ENCODE results near the gene PIGM.

Gene PIGM

DNA sequence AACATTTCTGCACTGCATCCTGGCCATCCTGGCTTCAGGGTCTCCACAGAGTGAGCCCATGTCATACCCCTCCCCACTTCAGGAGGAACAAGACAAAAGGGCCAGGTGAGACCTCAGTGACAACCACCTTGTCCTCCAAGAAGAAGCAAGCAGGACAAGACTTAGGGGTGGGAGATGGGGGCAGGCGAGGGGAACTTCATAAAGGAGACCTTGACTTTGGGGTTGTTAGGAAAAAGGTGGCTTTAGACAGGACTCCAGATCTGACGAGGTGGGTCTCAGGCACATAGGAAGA is 53.7 kb downstream of the PIGM start:
- TF ChIP-seq, protein P1, sequence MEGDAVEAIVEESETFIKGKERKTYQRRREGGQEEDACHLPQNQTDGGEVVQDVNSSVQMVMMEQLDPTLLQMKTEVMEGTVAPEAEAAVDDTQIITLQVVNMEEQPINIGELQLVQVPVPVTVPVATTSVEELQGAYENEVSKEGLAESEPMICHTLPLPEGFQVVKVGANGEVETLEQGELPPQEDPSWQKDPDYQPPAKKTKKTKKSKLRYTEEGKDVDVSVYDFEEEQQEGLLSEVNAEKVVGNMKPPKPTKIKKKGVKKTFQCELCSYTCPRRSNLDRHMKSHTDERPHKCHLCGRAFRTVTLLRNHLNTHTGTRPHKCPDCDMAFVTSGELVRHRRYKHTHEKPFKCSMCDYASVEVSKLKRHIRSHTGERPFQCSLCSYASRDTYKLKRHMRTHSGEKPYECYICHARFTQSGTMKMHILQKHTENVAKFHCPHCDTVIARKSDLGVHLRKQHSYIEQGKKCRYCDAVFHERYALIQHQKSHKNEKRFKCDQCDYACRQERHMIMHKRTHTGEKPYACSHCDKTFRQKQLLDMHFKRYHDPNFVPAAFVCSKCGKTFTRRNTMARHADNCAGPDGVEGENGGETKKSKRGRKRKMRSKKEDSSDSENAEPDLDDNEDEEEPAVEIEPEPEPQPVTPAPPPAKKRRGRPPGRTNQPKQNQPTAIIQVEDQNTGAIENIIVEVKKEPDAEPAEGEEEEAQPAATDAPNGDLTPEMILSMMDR (IDR thresholded peaks at IDR 0.05; ENCODE audit: control insufficient read depth, extremely low read depth, insufficient read depth), result no peak
- no peak overlapping the region for H3K4me3 ChIP-seq (ENCODE audit: low read depth, low read length)
- no peak for DNase-seq (ENCODE audit: low read depth)

DNA sequence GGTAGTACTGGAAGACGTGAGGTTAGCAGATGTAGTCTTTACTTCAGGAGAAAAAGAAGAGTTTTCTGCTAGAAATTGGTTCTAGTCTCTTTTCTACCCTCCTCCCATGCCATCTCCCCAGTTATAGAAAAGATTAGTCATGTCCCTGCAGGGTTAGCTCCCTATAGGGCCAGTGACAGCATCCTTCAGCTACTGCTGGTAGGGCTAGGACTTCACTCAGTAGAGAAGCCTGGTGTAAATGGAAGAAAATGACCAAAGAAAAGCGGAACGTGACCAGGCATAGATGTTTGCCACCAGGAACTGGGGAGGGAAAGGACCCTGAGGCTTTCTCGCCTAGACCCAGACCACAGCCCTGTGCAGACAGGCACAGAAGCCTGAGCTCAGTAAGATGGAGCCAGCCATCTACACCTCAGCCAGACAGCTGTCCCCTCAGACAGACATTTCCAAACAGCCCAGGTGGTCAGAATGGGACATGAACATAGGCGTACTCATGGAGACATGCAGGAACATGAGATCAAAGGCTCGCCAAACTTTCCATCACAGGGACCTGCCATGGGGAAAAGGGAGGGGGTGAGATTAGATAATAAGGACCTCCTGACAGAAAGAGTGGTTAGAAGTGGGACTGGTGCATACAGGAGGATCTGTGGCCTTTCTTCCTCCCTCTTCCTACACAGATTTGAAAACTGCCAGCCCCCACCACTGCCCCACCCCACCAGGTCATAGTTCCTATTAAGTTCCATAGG is 54.3 kb downstream of the PIGM start:
- H3K4me3 ChIP-seq (ENCODE audit: low read depth, low read length), result no peak overlapping the region
- DNase-seq (ENCODE audit: low read depth), result no peak
- TF ChIP-seq, protein P1 (IDR thresholded peaks at IDR 0.05; ENCODE audit: control insufficient read depth, extremely low read depth, insufficient read depth), result no peak
